Neural progenitor cell (in vitro differentiated cells): ENCODE results near the gene IMPG2.

Experiments
- CTCF ChIP-seq: fragments of 200-600 bp; sonication (generic); IDR thresholded peaks from 2 replicates; pipeline ENCODE4 v1.5.1; 2017; ENCODE audit warnings: antibody characterized with exemption, mild to moderate bottlenecking
- EZH2 ChIP-seq: fragments of 200-600 bp; sonication (generic); IDR thresholded peaks from 2 replicates; pipeline ENCODE4 v1.6.1; 2017; ENCODE audit warnings: antibody characterized with exemption, mild to moderate bottlenecking, moderate library complexity

GRCh38 chr3:101351829-101352228, 31.5 kb upstream of the IMPG2 start:
- no peak for TF ChIP-seq CTCF
- TF ChIP-seq EZH2 = no peak
